Left lung (tissue), 10 donors: ENCODE data around the gene C3AR1. TPM values are rescaled to one million over a fixed set of nuclear protein-coding genes. Genes with fewer than 3 reads are reported as not detected.

Experiments
- ATAC-seq: fragments of 200-7000 bp; cut with Tn5 transposase; one replicate; pipeline ENCODE4 v1.9.1; 2020; ENCODE audit warnings: moderate library complexity
- DNase-seq, 4 donors: peaks; one replicate each; pipeline ENCODE4 v3.0.0-alpha.2; 2013 to 2020
- H3K27ac ChIP-seq, 2 donors: fragments of 200-600 bp; sonication (generic) in 1 of 2; one replicate each; pipeline versions ENCODE4 v1.5.0 to v1.8.0; 2020 to 2021
- H3K27me3 ChIP-seq, 2 donors: fragments of 200-600 bp; sonication (generic) in 1 of 2; one replicate each; pipeline versions ENCODE4 v1.5.0 to v1.8.0; 2020 to 2021
- H3K36me3 ChIP-seq, 2 donors: fragments of 200-600 bp; sonication (generic) in 1 of 2; one replicate each; pipeline versions ENCODE4 v1.5.0 to v1.8.0; 2020 to 2021
- H3K4me1 ChIP-seq, 2 donors: fragments of 200-600 bp; one replicate each; pipeline ENCODE4 v1.8.0; 2021
- H3K4me3 ChIP-seq, 2 donors: fragments of 200-600 bp; sonication (generic) in 1 of 2; one replicate each; pipeline versions ENCODE4 v1.5.0 to v1.8.0; 2020 to 2021; ENCODE audit warnings: mild to moderate bottlenecking in 1 of 2
- H3K9me3 ChIP-seq, 2 donors: fragments of 200-600 bp; sonication (generic) in 1 of 2; one replicate each; pipeline versions ENCODE4 v1.5.0 to v1.8.0; 2020 to 2021
- intact Hi-C, 2 donors: fragments of 100-400 bp; cut with DNase I; formaldehyde crosslinking; loops; one replicate each; pipeline versions ENCODE4 v1.11.2 to v1.14.2; 2022
- polyA plus RNA-seq, 6 donors: library from polyadenylated mRNA; unstranded; fragments of 120-200 nt; gene quantifications; one replicate each; pipeline ENCODE4 v1.2.1, GENCODE V29; 2013; ENCODE audit not compliant: insufficient read length in 6 of 6
- total RNA-seq, 2 donors: library from RNA; stranded (reverse); fragmentation: NEBNext Ultra II Directional; extraction: Animal tissue kit (Norgen Biotek cat#: 25700); gene quantifications; one replicate each; pipeline ENCODE4 v1.2.1, GENCODE V29; 2021
- TF ChIP-seq, protein P1 (sequence below), 2 donors: fragments of 200-600 bp; sonication (generic) in 1 of 2; IDR thresholded peaks; one replicate each; pipeline versions ENCODE4 v1.5.0 to v1.8.0; 2021; ENCODE audit warnings: antibody characterized with exemption in 2 of 2
- donor health status: DM: no; HTN: yes; CAD: no.
- donor health status: DM: no; HTN: no; CAD: no.

The C3AR1 gene
- total and polyA plus RNA-seq, 8 donors, result 3.0 to 66.4 (median 4.5) TPM

DNA sequence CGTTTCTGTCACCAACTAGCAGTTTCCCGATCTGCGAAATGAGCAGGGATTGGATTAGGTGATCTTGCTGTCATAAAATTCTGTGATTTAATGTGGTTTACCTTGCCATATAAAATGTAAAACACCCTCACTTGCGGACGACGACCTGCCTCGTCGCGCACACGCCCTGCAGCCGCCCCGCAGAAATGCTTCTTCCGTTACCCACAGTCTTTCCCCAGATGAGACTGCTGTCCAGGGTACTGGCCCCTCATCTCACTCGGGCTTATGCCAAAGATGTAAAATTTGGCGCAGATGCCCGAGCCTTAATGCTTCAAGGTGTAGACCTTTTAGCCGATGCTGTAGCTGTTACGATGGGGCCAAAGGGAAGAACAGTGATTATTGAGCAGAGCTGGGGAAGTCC is 51.3 kb downstream of the C3AR1 start:
- DNase-seq (no peak), ATAC-seq (no peak)
- Histone ChIP-seq H3K27me3 (peaks cover 23 to 53% of the 10 kb centered on the region in 2 donors), H3K4me3 (no peak overlapping the region), H3K36me3 (no peaks in the 10 kb centered on the region), H3K9me3 (no peaks in the 10 kb centered on the region), H3K4me1 (peaks cover 0 to 11% of the 10 kb centered on the region in 2 donors), H3K27ac (no peak overlapping the region)
- intact Hi-C loops, result no loop called here
- TF ChIP-seq, protein P1, sequence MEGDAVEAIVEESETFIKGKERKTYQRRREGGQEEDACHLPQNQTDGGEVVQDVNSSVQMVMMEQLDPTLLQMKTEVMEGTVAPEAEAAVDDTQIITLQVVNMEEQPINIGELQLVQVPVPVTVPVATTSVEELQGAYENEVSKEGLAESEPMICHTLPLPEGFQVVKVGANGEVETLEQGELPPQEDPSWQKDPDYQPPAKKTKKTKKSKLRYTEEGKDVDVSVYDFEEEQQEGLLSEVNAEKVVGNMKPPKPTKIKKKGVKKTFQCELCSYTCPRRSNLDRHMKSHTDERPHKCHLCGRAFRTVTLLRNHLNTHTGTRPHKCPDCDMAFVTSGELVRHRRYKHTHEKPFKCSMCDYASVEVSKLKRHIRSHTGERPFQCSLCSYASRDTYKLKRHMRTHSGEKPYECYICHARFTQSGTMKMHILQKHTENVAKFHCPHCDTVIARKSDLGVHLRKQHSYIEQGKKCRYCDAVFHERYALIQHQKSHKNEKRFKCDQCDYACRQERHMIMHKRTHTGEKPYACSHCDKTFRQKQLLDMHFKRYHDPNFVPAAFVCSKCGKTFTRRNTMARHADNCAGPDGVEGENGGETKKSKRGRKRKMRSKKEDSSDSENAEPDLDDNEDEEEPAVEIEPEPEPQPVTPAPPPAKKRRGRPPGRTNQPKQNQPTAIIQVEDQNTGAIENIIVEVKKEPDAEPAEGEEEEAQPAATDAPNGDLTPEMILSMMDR (IDR thresholded peaks at IDR 0.05), result no peak

DNA sequence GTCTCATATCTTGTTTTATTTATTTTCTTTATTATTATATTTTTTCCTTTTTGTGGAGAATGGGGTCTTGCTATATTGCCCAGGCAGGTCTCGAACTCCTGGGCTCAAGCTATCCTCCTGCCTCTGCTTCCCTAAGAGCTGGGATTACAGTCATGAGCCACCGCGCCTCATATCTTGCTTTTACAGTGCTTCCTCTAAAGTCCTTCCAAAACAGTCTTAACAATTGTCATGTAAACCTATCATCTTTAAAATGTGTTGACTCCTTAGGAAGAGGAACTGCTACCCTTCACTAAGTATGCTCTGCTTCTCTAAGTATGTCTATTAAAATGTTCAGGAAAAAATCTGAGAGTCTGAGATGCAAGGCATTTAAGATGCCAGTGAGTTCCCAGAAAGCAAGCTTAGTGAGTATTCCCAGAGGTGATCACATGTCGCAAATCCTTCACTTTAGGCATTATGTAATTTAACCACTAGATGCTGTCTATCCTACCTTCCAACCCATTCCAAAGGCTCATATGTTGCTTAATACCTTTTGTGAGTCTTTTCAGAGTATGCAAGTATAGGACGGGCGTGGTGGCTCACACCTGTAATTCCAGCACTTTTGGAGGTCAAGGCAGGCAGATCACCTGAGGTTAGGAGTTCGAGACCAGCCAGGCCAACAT is 53.4 kb downstream of the C3AR1 start:
- H3K9me3 ChIP-seq, result no peaks in the 10 kb centered on the region
- TF ChIP-seq, protein P1 (IDR thresholded peaks at IDR 0.05), result no peak
- intact Hi-C loops, result no loop called here

DNA sequence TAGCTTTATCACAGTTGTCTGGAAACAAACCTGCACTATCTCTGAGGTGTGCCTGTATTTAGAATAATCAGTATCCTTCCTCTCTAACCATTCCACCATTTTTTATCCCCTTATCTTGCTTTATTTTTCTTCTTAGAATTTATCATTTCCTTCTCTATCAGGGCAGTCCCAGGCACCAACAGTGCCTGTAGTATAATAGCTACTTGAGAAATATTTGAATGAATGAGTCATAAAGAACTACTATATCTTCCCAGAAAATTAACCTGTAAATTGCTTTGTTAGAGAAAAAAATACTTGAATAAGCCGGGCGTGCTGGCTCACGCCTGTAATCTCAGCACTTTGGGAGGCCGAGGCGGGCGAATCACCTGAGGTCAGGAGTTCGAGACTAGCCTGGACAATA is 54.8 kb downstream of the C3AR1 start:
- Histone ChIP-seq H3K4me1 (no peaks in the 10 kb centered on the region), H3K4me3 (no peak overlapping the region), H3K27me3 (peaks cover 0 to 18% of the 10 kb centered on the region in 2 donors), H3K27ac (no peak overlapping the region), H3K36me3 (no peaks in the 10 kb centered on the region), H3K9me3 (no peaks in the 10 kb centered on the region)
- DNase-seq, result no peak
- ATAC-seq, result peak; percentile 74
- intact Hi-C loops, result no loop called here
- TF ChIP-seq, protein P1 (IDR thresholded peaks at IDR 0.05), result no peak

More for the DNA sequence above, 53.4 kb downstream of the C3AR1 start:
- no peaks in the 10 kb centered on the region for H3K36me3 ChIP-seq
- H3K4me1 ChIP-seq, result no peaks in the 10 kb centered on the region
- H3K4me3 ChIP-seq, result no peak overlapping the region
- H3K27me3 ChIP-seq, result peaks cover 9 to 33% of the 10 kb centered on the region in 2 donors
- no peak overlapping the region for H3K27ac ChIP-seq
- DNase-seq, result no peak
- ATAC-seq, result peak; percentile 48

Other genes with a start within 250 kb of the C3AR1 start
- gene SLC2A14, start 193.4 kb downstream of the C3AR1 start, total RNA-seq, result 1 to 10 TPM in 1 of 2 donors, under 1 TPM in 1; 0.10 to 2.5 TPM
- under 1 TPM; 0.37 to 0.94 (median 0.73) TPM for gene SLC2A14, start 193.4 kb downstream of the C3AR1 start, polyA plus RNA-seq
- 100 to 1,000 TPM in 1 of 2 donors, 10 to 100 TPM in 1; 83.2 to 149 TPM for gene SLC2A3, start 130.2 kb downstream of the C3AR1 start, total RNA-seq
- gene SLC2A3, start 130.2 kb downstream of the C3AR1 start, polyA plus RNA-seq, result 10 to 100 TPM; 30.9 to 60.9 (median 34.6) TPM
- gene FOXJ2, start 33.6 kb downstream of the C3AR1 start, total RNA-seq, result 10 to 100 TPM; 15.9 to 20.0 TPM
- 10 to 100 TPM; 24.7 to 28.2 (median 26.1) TPM for gene FOXJ2, start 33.6 kb downstream of the C3AR1 start, polyA plus RNA-seq
- gene NECAP1, start 15.9 kb upstream of the C3AR1 start, total RNA-seq, result 10 to 100 TPM; 33.1 to 43.4 TPM
- gene NECAP1, start 15.9 kb upstream of the C3AR1 start, polyA plus RNA-seq, result 10 to 100 TPM; 33.7 to 41.4 (median 38.2) TPM
- 10 to 100 TPM in 1 of 2 donors, 1 to 10 TPM in 1; 6.5 to 21.1 TPM for gene CLEC4A, start 57.3 kb upstream of the C3AR1 start, total RNA-seq
- gene CLEC4A, start 57.3 kb upstream of the C3AR1 start, polyA plus RNA-seq, result 1 to 10 TPM; 2.0 to 4.2 (median 2.7) TPM
- gene ZNF705A, start 90.7 kb upstream of the C3AR1 start, total RNA-seq, result under 1 TPM in 1 of 2 donors, not detected in 1; 0.39 TPM
- under 1 TPM in 2 of 6 donors, not detected in 4; 0.06 TPM for gene ZNF705A, start 90.7 kb upstream of the C3AR1 start, polyA plus RNA-seq
- under 1 TPM; 0.39 to 0.61 TPM for gene FAM90A1, start 161.3 kb upstream of the C3AR1 start, total RNA-seq
- gene FAM90A1, start 161.3 kb upstream of the C3AR1 start, polyA plus RNA-seq, result 1 to 10 TPM; 1.4 to 3.7 (median 3.1) TPM